Tibial nerve (tissue), 3 donors: ENCODE measurements around the gene TRAF6.

ENCODE experiments used
- POLR2A ChIP-seq, 2 donors: fragments of 450-650 bp; IDR thresholded peaks; one replicate each; pipeline ENCODE4 v1.6.1; 2017; ENCODE audit warnings: antibody characterized with exemption in 2 of 2, mild to moderate bottlenecking in 2 of 2, moderate library complexity in 2 of 2
- TF ChIP-seq, protein P1 (sequence below), 5 experiments: fragments of 200-600 bp in 3 of 5; fragments of 450-650 bp in 2 of 5; sonication (generic) in 3 of 5; IDR thresholded peaks; one replicate each; pipeline ENCODE4 v1.5.1; 2016 to 2019; ENCODE audit warnings: antibody characterized with exemption in 5 of 5, mild to moderate bottlenecking in 3 of 5, moderate library complexity in 2 of 5

DNA sequence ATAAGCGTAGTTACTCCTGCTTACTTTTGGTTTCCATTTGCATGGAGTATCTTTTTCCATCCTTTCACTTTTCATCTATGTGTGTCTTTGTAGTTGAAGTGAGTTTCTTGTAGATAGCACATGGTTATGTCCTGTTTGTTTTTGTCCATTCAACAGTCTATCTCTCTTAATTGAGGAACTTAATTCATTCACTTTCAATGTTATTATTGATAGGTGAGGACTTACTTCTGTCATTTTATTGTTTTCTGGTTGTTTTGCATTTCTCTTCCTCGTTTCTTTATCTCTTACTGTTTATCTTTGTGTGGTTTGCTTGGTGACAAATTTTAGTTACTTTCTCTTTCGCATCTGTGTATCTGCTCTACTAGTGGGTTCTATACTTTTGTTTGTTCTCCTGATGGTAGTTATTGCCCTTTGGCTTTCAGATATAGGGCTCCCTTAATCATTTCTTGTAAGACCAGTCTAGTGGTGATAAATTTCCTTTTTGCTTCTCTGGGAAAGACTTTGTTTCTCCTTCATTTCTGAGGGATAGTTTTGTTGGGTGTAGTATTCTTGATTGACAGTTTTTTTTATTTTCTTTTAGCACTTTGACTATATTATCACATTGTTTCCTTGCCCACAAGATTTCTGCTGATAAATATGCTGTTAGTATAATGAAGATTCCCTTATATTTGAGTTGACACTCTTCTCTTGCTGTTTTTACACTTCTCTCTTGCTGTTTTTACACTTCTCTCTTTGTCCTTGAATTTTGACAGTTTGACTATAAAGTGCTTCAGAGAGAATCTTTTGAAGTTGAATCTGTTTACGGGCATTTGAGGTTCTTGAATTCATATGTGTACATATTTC, 48.7 kb upstream of the TRAF6 start:
- TF ChIP-seq, protein P1, sequence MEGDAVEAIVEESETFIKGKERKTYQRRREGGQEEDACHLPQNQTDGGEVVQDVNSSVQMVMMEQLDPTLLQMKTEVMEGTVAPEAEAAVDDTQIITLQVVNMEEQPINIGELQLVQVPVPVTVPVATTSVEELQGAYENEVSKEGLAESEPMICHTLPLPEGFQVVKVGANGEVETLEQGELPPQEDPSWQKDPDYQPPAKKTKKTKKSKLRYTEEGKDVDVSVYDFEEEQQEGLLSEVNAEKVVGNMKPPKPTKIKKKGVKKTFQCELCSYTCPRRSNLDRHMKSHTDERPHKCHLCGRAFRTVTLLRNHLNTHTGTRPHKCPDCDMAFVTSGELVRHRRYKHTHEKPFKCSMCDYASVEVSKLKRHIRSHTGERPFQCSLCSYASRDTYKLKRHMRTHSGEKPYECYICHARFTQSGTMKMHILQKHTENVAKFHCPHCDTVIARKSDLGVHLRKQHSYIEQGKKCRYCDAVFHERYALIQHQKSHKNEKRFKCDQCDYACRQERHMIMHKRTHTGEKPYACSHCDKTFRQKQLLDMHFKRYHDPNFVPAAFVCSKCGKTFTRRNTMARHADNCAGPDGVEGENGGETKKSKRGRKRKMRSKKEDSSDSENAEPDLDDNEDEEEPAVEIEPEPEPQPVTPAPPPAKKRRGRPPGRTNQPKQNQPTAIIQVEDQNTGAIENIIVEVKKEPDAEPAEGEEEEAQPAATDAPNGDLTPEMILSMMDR (IDR thresholded peaks at IDR 0.05) = no peak
- TF ChIP-seq POLR2A (IDR thresholded peaks at IDR 0.05) = no peak
